Choroid plexus epithelial cell (primary cell): ENCODE measurements around the gene EML6.

Experiments
- DNase-seq: peaks from one replicate; pipeline ENCODE4 v3.0.0-alpha.2; 2010; ENCODE audit warnings: low read depth
- H3K4me3 ChIP-seq: 2 replicates; pipeline ENCODE4 v1.5.1; 2011; ENCODE audit warnings: low read depth, mild to moderate bottlenecking, control low read depth, low read length, moderate library complexity
- CTCF ChIP-seq: conservative IDR thresholded peaks from 2 replicates; pipeline ENCODE4 v1.5.1; 2011; ENCODE audit warnings: low read depth, mild to moderate bottlenecking, control low read depth, inconsistent platforms, low read length, moderate library complexity

Gene EML6

DNA sequence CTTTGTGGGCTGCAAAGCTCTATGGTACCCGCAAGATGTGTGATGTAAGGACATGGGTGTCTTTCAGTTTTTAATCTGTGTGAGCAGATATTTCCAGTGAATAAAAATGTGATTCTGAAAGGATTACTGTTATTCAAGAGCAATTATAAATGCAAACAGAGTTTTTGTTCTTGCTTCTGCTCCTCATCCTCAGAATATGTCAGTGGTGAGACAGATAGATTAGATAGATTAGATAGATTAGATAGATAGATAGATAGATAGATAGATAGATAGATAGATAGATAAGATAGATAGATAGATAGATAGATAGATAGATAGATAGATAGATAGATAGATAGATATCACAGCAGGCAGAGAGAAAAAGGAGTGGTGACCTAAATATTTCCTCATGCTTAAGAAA, 184.2 kb downstream of the EML6 start:
- DNase-seq: no peak
- no peak overlapping the region for H3K4me3 ChIP-seq
- no peak for TF ChIP-seq CTCF

DNA sequence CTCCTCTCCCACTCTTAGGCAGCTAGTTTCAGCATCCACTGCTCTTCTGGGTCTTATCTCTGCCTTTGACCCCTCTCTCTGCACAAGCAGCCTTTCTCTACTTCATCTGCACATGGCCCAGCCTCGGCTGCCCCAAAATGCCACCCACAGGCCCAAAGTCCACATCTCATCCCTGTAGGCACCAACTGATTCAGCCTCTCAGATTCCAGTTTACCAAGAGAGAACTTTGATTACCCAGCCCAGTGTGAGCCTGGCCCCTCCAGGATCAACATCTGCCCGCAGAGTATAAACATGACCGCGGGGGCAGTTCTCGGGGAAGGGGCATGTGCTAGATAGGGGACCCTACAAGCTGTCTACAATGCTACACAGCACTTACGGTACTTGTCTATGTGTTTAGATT, 185.1 kb downstream of the EML6 start:
- TF ChIP-seq CTCF: no peak
- H3K4me3 ChIP-seq: no peak overlapping the region
- no peak for DNase-seq

DNA sequence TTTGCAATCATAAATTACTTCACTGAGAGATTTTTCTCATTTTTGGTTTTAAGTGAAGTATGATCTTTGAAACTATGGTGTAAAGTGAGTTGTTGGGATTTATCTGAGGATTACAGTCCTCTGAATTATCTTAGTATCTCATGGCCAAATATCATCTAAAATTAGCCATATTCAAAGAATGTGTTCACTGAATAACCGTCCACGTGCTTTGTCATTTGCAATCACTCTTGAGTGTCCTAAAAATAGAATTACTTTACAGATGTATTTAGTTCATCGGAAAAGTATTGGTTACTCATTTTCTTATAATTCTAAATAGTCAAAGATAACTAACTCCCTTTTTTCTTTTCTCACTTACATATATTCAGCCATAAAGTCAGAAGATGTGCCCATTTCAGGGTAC, 185.5 kb downstream of the EML6 start:
- no peak overlapping the region for H3K4me3 ChIP-seq
- DNase-seq: no peak
- no peak for TF ChIP-seq CTCF

DNA sequence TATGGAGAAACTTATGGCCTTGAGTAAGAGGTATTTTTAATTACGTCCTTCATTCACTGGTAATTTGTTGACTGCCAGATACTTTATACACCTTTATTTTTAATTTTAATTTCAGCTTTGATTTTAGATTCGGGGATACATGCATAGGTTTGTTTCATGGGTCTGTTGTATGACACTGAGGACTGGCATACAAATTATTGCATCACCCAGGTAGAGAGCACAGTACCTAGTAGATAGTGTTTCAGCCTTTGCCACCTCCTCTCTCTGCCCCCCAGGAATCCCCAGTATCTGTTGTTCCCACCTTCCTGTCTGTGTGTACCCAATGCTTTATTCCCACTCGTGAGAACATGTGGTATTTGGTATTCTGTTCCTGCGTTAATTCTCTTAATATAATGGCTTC, 188.8 kb downstream of the EML6 start:
- DNase-seq: no peak
- no peak for TF ChIP-seq CTCF
- no peak overlapping the region for H3K4me3 ChIP-seq

GRCh38 chr2:54912893-54913292, 189.4 kb downstream of the EML6 start:
- DNase-seq: no peak
- no peak overlapping the region for H3K4me3 ChIP-seq
- TF ChIP-seq CTCF: no peak

DNA sequence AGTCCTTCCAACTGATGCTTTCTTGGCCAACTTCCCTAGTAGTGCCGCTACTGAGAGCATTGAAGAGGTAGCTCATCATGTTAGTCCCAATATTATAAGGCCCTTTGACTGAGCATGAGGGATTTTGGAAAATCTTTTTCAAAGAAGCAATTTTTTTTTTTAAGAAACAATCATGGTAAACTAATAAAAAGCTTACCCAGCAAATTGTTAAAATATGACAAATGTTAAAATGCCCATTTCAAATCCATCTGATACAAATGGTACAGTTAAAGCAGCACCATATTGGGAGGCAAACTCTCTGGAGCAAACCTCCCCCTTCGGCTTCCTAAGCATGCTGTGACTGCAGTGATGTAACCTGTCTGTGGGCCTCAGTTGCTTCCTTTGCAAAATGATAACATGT, 191.2 kb downstream of the EML6 start:
- TF ChIP-seq CTCF: no peak
- no peak for DNase-seq
- no peak overlapping the region for H3K4me3 ChIP-seq

DNA sequence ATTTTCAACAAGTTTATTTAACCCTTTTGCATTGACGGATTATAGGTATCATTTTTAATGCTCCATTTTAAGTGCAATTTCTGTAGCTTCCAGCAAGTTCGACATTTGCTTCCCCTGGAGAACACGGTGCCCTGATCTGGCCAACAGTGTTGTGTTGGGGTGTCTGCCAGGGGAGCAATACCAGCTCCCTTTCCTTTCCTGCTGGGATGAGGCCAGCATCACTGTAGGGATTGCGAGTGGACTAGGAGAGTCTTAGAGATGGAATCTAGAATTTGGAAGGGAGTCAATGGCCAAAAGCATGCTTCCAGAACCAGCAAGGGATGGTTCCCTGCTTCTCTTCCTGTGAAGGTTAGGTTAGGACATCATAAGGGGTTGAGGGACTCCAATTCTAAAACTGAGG, 191.6 kb downstream of the EML6 start:
- H3K4me3 ChIP-seq: no peak overlapping the region
- TF ChIP-seq CTCF: no peak
- no peak for DNase-seq
